Measurements from ENCODE around the gene RGS18. TPM values are rescaled to one million over a fixed set of nuclear protein-coding genes. Genes with fewer than 3 reads are reported as not detected.

RGS18 gene
- total and polyA plus RNA-seq, 2 experiments from 2014 or later, result not detected

DNA sequence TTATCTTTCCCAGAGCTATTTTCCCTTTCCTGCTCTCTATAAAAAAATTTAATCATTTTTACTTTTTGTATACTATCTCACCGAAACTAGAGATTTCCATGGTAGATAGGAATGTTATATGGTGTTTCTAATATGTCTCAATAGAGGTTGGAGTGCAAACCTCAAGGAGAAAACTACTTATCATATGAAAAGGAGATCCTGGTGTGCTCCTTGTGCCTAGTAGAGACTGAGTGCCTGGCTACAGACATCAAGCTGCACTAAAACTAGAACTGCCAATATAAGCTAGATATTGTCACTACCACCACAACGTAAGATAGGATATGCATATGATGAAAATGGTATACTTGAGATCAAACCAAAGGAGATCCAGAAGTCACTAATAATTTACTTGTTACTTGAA is 67.0 kb downstream of the RGS18 start:
- Histone ChIP-seq H3K27me3 (ENCODE audit: insufficient read depth) (no peaks in the 10 kb centered on the region), H3K4me1 (ENCODE audit: insufficient read depth) (peaks cover 9% of the 10 kb centered on the region; the same call in 1 of the 2 replicates), H4K20me1 (replicated peaks; ENCODE audit: insufficient read depth) (no peaks in the 10 kb centered on the region), H3K36me3 (ENCODE audit: insufficient read depth) (no peaks in the 10 kb centered on the region), H3K4me3 (no peak overlapping the region), H3K4me2 (no peak overlapping the region), H3K79me2 (replicated peaks; ENCODE audit: insufficient read depth) (no peaks in the 10 kb centered on the region), H3F3A (replicated peaks; ENCODE audit: low read depth) (no peaks in the 10 kb centered on the region), H3K27ac (ENCODE audit: low read depth) (no peak overlapping the region), H3K9me2 (ENCODE audit: insufficient read depth) (no peaks in the 10 kb centered on the region), H2AFZ (peak overlapping the region; percentile 48; the same call in 1 of the 2 replicates)
- H3K27me3 Mint-ChIP-seq (ENCODE audit: insufficient read depth, low read depth, poor library complexity), result no peaks in the 10 kb centered on the region
- TF ChIP-seq ZNF331 (CRISPR knock-in tag; IDR thresholded peaks at IDR 0.05; ENCODE audit: low read depth), result no peak
- no peak for TF ChIP-seq ZNF462 (CRISPR knock-in tag; IDR thresholded peaks at IDR 0.05)
- no peak for TF ChIP-seq EZH2 (IDR thresholded peaks at IDR 0.05; ENCODE audit: low read depth, unreplicated experiment)
- no peak for TF ChIP-seq ZNF114 (CRISPR knock-in tag; IDR thresholded peaks at IDR 0.05)
- no peak for TF ChIP-seq JUNB (IDR thresholded peaks at IDR 0.05; ENCODE audit: unreplicated experiment)
- ATAC-seq, result no peak
- H3K36me3 Mint-ChIP-seq (ENCODE audit: low read depth), result no peaks in the 10 kb centered on the region
- peaks cover 9% of the 10 kb centered on the region for H3K4me1 Mint-ChIP-seq
- H3K9me3 Mint-ChIP-seq, result no peaks in the 10 kb centered on the region
- peak overlapping the region; percentile 83; the same call in 1 of the 2 replicates for H3K27ac Mint-ChIP-seq
- no peak for DNase-seq (ENCODE audit: low spot score)
- H3K4me3 Mint-ChIP-seq, result no peak overlapping the region

DNA sequence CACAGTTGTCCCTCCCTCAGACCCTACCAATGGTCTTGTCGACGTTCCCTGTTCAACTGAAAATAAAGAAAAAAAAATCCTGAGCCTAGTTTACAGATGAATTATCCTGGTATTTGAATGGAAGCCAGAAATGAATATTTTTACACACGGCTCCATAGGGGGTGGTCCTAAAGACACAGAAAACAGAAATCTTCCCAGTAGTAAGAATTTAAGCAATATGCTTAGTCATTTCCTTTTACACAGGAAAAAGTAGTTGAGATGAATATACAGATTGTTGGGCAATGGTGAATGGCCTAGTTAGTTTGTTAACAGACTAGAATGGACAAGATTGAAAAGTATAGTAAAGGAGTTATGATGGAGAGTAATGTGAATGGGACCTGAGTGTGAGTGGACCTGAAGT is 67.4 kb downstream of the RGS18 start:
- H3F3A ChIP-seq (replicated peaks; ENCODE audit: low read depth), result no peaks in the 10 kb centered on the region
- Mint-ChIP-seq H3K4me3 (no peak overlapping the region), H3K27me3 (ENCODE audit: insufficient read depth, low read depth, poor library complexity) (no peaks in the 10 kb centered on the region), H3K9me3 (no peaks in the 10 kb centered on the region), H3K27ac (peak overlapping the region; percentile 83), H3K36me3 (ENCODE audit: low read depth) (no peaks in the 10 kb centered on the region), H3K4me1 (peaks cover 9% of the 10 kb centered on the region)
- no peak overlapping the region for H3K27ac ChIP-seq (ENCODE audit: low read depth)
- no peaks in the 10 kb centered on the region for H3K9me2 ChIP-seq (ENCODE audit: insufficient read depth)
- peak overlapping the region; percentile 48; the same call in 1 of the 2 replicates for H2AFZ ChIP-seq
- no peak for TF ChIP-seq EZH2 (IDR thresholded peaks at IDR 0.05; ENCODE audit: low read depth, unreplicated experiment)
- TF ChIP-seq NANOG (IDR thresholded peaks at IDR 0.05; ENCODE audit: borderline replicate concordance), result no peak
- no peak for TF ChIP-seq JUNB (IDR thresholded peaks at IDR 0.05; ENCODE audit: unreplicated experiment)
- H3K27me3 ChIP-seq (ENCODE audit: insufficient read depth), result no peaks in the 10 kb centered on the region
- no peaks in the 10 kb centered on the region for H4K20me1 ChIP-seq (replicated peaks; ENCODE audit: insufficient read depth)
- H3K4me1 ChIP-seq (ENCODE audit: insufficient read depth), result peaks cover 9% of the 10 kb centered on the region; the same call in 1 of the 2 replicates
- no peak overlapping the region for H3K4me3 ChIP-seq
- ATAC-seq (no peak), DNase-seq (ENCODE audit: low spot score) (no peak)
- H3K36me3 ChIP-seq (ENCODE audit: insufficient read depth), result no peaks in the 10 kb centered on the region
- H3K79me2 ChIP-seq (replicated peaks; ENCODE audit: insufficient read depth), result no peaks in the 10 kb centered on the region
- no peak overlapping the region for H3K4me2 ChIP-seq
